Astrocyte (in vitro differentiated cells and primary cell): Measurements from ENCODE around the gene TIGD1. TPM values are rescaled to one million over a fixed set of nuclear protein-coding genes. Genes with fewer than 3 reads are reported as not detected.
"Not testable (repeated sequence)": the region's sequence is repeated elsewhere in the genome, so short reads cannot be mapped to it uniquely, and the experiment has no call there.

ENCODE experiments used
- DNase-seq: peaks from one replicate; pipeline ENCODE4 v3.0.0-alpha.2; 2010; ENCODE audit warnings: low read depth
- FAIRE-seq: peaks from 2 replicates; lab custom pipeline; 2011; peaks lifted over from hg19 to GRCh38; lab: Jason Lieb, UNC
- H2AFZ ChIP-seq: 2 replicates; pipeline ENCODE4 v1.6.0; 2012; ENCODE audit warnings: low read depth, low read length, inconsistent platforms
- H3K27ac ChIP-seq: 2 replicates; pipeline ENCODE4 v1.5.1; 2011; ENCODE audit warnings: low read depth, low read length, inconsistent platforms
- H3K27me3 ChIP-seq: 2 replicates; pipeline ENCODE4 v1.6.0; 2011; ENCODE audit warnings: low read length, inconsistent platforms; ENCODE audit not compliant: insufficient read depth
- H3K36me3 ChIP-seq: 2 replicates; pipeline ENCODE4 v1.5.1; 2011; ENCODE audit warnings: low read length, inconsistent platforms; ENCODE audit not compliant: insufficient read depth
- H3K4me1 ChIP-seq: 2 replicates; pipeline ENCODE4 v1.5.1; 2011; ENCODE audit warnings: low read length, inconsistent platforms; ENCODE audit not compliant: insufficient read depth
- H3K4me2 ChIP-seq: 2 replicates; pipeline ENCODE4 v1.6.0; 2012; ENCODE audit warnings: low read length, inconsistent platforms
- H3K4me3 ChIP-seq: 2 replicates; pipeline ENCODE4 v1.5.1; 2011; ENCODE audit warnings: low read depth, mild to moderate bottlenecking, low read length, inconsistent platforms; ENCODE audit not compliant: insufficient read depth
- H3K79me2 ChIP-seq: 2 replicates; pipeline ENCODE4 v1.6.0; 2012; ENCODE audit warnings: mild to moderate bottlenecking, low read length, inconsistent platforms; ENCODE audit not compliant: insufficient read depth
- H3K9ac ChIP-seq: 2 replicates; pipeline ENCODE4 v1.6.0; 2012; ENCODE audit warnings: mild to moderate bottlenecking, low read length, inconsistent platforms
- H3K9me3 ChIP-seq: 2 replicates; pipeline ENCODE4 v1.5.1; 2012; ENCODE audit warnings: low read depth, mild to moderate bottlenecking, low read length, inconsistent platforms; ENCODE audit not compliant: insufficient read depth
- H4K20me1 ChIP-seq: 2 replicates; pipeline ENCODE4 v1.6.0; 2012; ENCODE audit warnings: low read length, inconsistent platforms; ENCODE audit not compliant: insufficient read depth
- H3K27ac Mint-ChIP-seq: one replicate; pipeline ENCODE4 v1.8.0; 2021; ENCODE audit warnings: mild to moderate bottlenecking, mixed read lengths; ENCODE audit not compliant: unreplicated experiment
- H3K27me3 Mint-ChIP-seq: one replicate; pipeline ENCODE4 v1.8.0; 2021; ENCODE audit warnings: low read depth, mixed read lengths; ENCODE audit not compliant: unreplicated experiment
- H3K36me3 Mint-ChIP-seq: one replicate; pipeline ENCODE4 v1.8.0; 2021; ENCODE audit warnings: low read depth, mixed read lengths; ENCODE audit not compliant: unreplicated experiment
- H3K4me1 Mint-ChIP-seq: one replicate; pipeline ENCODE4 v1.8.0; 2021; ENCODE audit warnings: low read depth, mixed read lengths; ENCODE audit not compliant: unreplicated experiment
- H3K4me3 Mint-ChIP-seq: one replicate; pipeline ENCODE4 v1.8.0; 2021; ENCODE audit warnings: mild to moderate bottlenecking, moderate library complexity, mixed read lengths; ENCODE audit not compliant: unreplicated experiment
- H3K9me3 Mint-ChIP-seq: one replicate; pipeline ENCODE4 v1.8.0; 2021; ENCODE audit warnings: mild to moderate bottlenecking, mixed read lengths; ENCODE audit not compliant: unreplicated experiment
- CTCF ChIP-seq: IDR thresholded peaks from 2 replicates; pipeline ENCODE4 v1.5.1; 2011; ENCODE audit warnings: low read depth, mild to moderate bottlenecking, inconsistent platforms, low read length, moderate library complexity; ENCODE audit not compliant: insufficient read depth
- EZH2 ChIP-seq: IDR thresholded peaks from 2 replicates; pipeline ENCODE4 v1.6.1; 2012; ENCODE audit warnings: mild to moderate bottlenecking, low read length, inconsistent platforms; ENCODE audit not compliant: insufficient read depth
- total RNA-seq: library from RNA; stranded (reverse); gene quantifications from 2 replicates; pipeline ENCODE4 v1.2.1, GENCODE V29; 2021

TIGD1 gene
- total RNA-seq, 1 donor from 2014 or later = 6.5 TPM

DNA sequence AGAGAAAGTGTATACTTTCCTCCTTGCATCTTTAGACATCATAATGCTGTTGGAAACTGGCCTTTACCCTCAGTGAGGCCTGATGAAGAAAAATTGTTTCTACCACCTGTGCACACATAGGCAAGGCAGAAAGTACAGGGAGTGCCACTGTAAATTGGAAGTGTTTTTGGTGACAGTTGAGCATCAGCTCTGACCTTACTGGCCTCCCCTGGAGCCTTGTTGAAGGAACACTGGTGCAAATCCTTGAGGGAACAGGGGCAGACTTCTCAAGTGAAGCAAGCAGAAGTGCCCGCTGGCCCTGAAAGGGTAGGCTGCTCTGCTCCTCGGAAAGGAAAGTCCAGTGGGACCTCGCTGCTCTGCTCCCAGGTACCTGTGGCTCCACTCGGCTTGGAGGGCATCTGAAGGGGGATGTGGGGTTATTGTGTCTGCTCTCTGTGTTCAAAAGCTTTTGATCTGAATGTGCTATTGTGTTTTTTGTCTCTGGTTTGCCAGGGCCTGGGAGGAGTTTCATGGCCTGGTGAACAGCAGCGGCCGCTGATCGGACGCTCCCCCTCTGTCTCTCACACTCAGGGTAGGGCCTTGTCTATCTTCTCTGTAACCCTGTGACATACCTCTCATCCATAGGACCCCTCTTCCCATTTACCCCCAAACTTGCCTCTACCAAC, 23.5 kb upstream of the TIGD1 start:
- TF ChIP-seq CTCF (no peak), EZH2 (no peak)
- H3K4me1 Mint-ChIP-seq = peaks cover 30% of the 10 kb centered on the region
- peaks cover 22% of the 10 kb centered on the region for H3K36me3 Mint-ChIP-seq
- H3K9me3 ChIP-seq = no peaks in the 10 kb centered on the region
- no peak overlapping the region for H3K4me2 ChIP-seq
- peaks cover 21% of the 10 kb centered on the region for H3K36me3 ChIP-seq
- H4K20me1 ChIP-seq = peaks cover 14% of the 10 kb centered on the region
- H3K27me3 ChIP-seq = no peaks in the 10 kb centered on the region
- H3K27ac Mint-ChIP-seq = peak overlapping the region; percentile 75
- FAIRE-seq (no peak), DNase-seq (no peak)
- peaks cover 14% of the 10 kb centered on the region for H3K4me1 ChIP-seq
- no peak overlapping the region for H3K9ac ChIP-seq
- no peaks in the 10 kb centered on the region for H3K79me2 ChIP-seq
- peak overlapping the region; percentile 6 for H3K27ac ChIP-seq
- no peaks in the 10 kb centered on the region for H3K27me3 Mint-ChIP-seq
- no peaks in the 10 kb centered on the region for H3K9me3 Mint-ChIP-seq
- no peak overlapping the region for H3K4me3 Mint-ChIP-seq
- H2AFZ ChIP-seq = no peak overlapping the region
- H3K4me3 ChIP-seq = no peak overlapping the region

DNA sequence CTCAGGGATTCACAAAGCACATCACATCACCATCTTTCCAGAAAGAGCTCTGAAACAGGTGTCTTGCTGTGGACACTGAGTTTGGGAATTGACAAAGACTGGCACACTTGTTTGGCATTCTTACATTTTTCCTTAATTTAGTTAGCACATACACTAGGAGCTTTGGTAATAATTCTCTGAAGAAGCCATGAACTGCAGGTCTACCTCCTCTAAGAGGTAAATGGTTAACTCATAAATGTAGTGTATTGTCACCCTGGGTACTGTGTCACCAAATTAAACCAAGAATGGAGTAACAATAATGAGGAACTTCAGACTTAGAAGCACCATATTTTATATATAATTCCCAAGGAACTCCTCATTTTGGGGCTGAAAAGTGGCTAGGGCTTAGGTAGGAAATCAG, 22.7 kb upstream of the TIGD1 start:
- H3K9me3 ChIP-seq = no peaks in the 10 kb centered on the region
- no peak overlapping the region for H2AFZ ChIP-seq
- no peaks in the 10 kb centered on the region for H3K79me2 ChIP-seq
- peaks cover 26% of the 10 kb centered on the region for H3K36me3 ChIP-seq
- Mint-ChIP-seq H3K27ac (no peak overlapping the region), H3K4me3 (no peak overlapping the region), H3K36me3 (peaks cover 26% of the 10 kb centered on the region), H3K4me1 (peaks cover 37% of the 10 kb centered on the region), H3K9me3 (no peaks in the 10 kb centered on the region), H3K27me3 (no peaks in the 10 kb centered on the region)
- H3K9ac ChIP-seq = no peak overlapping the region
- no peak overlapping the region for H3K4me2 ChIP-seq
- no peak overlapping the region for H3K4me3 ChIP-seq
- FAIRE-seq = no peak
- no peak overlapping the region for H3K27ac ChIP-seq
- peaks cover 14% of the 10 kb centered on the region for H4K20me1 ChIP-seq
- no peak for DNase-seq
- TF ChIP-seq EZH2 = no peak
- no peak for TF ChIP-seq CTCF
- no peaks in the 10 kb centered on the region for H3K27me3 ChIP-seq
- peaks cover 20% of the 10 kb centered on the region for H3K4me1 ChIP-seq

GRCh38 chr2:232571026-232571474, 20.7 kb upstream of the TIGD1 start:
- Mint-ChIP-seq H3K27me3 (no peaks in the 10 kb centered on the region), H3K4me1 (peaks cover 27% of the 10 kb centered on the region), H3K27ac (no peak overlapping the region), H3K4me3 (no peak overlapping the region), H3K9me3 (no peaks in the 10 kb centered on the region), H3K36me3 (peaks cover 39% of the 10 kb centered on the region)
- Histone ChIP-seq H2AFZ (no peak overlapping the region), H3K27ac (no peak overlapping the region), H3K4me3 (no peak overlapping the region), H3K4me2 (no peak overlapping the region), H3K79me2 (no peaks in the 10 kb centered on the region), H3K27me3 (no peaks in the 10 kb centered on the region), H4K20me1 (peaks cover 14% of the 10 kb centered on the region), H3K9ac (no peak overlapping the region), H3K36me3 (peaks cover 45% of the 10 kb centered on the region), H3K9me3 (no peaks in the 10 kb centered on the region), H3K4me1 (peaks cover 12% of the 10 kb centered on the region)
- no peak for TF ChIP-seq CTCF
- no peak for TF ChIP-seq EZH2
- DNase-seq (no peak), FAIRE-seq (no peak)

DNA sequence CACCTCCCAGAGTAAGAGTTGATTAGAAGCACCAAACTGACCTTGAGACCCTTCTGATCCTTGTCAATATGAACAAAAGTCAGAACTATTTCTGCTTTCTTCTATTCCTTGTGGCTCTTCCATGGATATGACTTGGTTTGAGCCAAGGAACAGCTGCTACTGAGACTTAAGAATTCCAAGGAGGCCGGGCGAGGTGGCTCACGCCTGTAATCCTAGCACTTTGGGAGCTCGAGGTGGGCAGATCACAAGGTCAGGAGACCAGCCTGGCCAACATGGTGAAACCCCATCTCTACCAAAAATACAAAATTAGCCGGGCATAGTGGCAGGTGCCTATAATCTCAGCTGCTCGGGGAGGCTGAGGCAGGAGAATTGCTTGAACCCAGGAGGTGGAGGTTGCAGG, 20.1 kb upstream of the TIGD1 start:
- Histone ChIP-seq H3K36me3 (peaks cover 45% of the 10 kb centered on the region), H3K4me1 (peaks cover 12% of the 10 kb centered on the region), H4K20me1 (peaks cover 14% of the 10 kb centered on the region)
- not testable (repeated sequence) for H3K4me3 Mint-ChIP-seq, DNase-seq, H3K9me3 ChIP-seq, H3K27ac Mint-ChIP-seq, H3K79me2 ChIP-seq, H3K9me3 Mint-ChIP-seq, H3K9ac ChIP-seq, H3K27ac ChIP-seq, FAIRE-seq, H3K27me3 ChIP-seq, H3K27me3 Mint-ChIP-seq, H3K4me2 ChIP-seq, H3K4me3 ChIP-seq, H2AFZ ChIP-seq
- Mint-ChIP-seq H3K36me3 (peaks cover 43% of the 10 kb centered on the region), H3K4me1 (peaks cover 26% of the 10 kb centered on the region)
